Tibial nerve (tissue), 4 donors: Measurements from ENCODE around the gene KLRC2. TPM values are rescaled to one million over a fixed set of nuclear protein-coding genes. Genes with fewer than 3 reads are reported as not detected.

Experiments used
- DNase-seq, 2 donors: peaks; one replicate each; pipeline ENCODE4 v3.0.0-alpha.2; 2019; ENCODE audit warnings: low spot score in 2 of 2
- H3K27ac ChIP-seq, 4 donors: fragments of 200-600 bp; sonication (generic) in 3 of 4; one replicate each; pipeline ENCODE4 v1.5.1; 2017 to 2019; ENCODE audit warnings: mild to moderate bottlenecking in 1 of 4
- H3K27me3 ChIP-seq, 2 donors: fragments of 200-600 bp; sonication (generic) in 1 of 2; one replicate each; pipeline versions ENCODE4 v1.5.1 to v1.6.0; 2017 to 2019
- H3K36me3 ChIP-seq, 3 donors: fragments of 200-600 bp; sonication (generic); one replicate each; pipeline ENCODE4 v1.5.1; 2018 to 2019
- H3K4me1 ChIP-seq, 4 donors: fragments of 200-600 bp; sonication (generic) in 3 of 4; one replicate each; pipeline ENCODE4 v1.5.1; 2017 to 2019
- H3K4me3 ChIP-seq, 4 donors: fragments of 200-600 bp; sonication (generic) in 3 of 4; one replicate each; pipeline ENCODE4 v1.5.1; 2017 to 2019; ENCODE audit warnings: mild to moderate bottlenecking in 1 of 4, moderate library complexity in 1 of 4
- H3K9me3 ChIP-seq, 4 donors: fragments of 200-600 bp; sonication (generic) in 3 of 4; one replicate each; pipeline ENCODE4 v1.5.1; 2017 to 2019
- EP300 ChIP-seq, 2 donors: sonication (generic); formaldehyde crosslinking; IDR thresholded peaks; one replicate each; pipeline ENCODE4 v1.6.1; 2017; ENCODE audit warnings: antibody characterized with exemption in 2 of 2, mild to moderate bottlenecking in 1 of 2
- POLR2A ChIP-seq, 2 donors: fragments of 450-650 bp; IDR thresholded peaks; one replicate each; pipeline ENCODE4 v1.6.1; 2017; ENCODE audit warnings: antibody characterized with exemption in 2 of 2, mild to moderate bottlenecking in 2 of 2, moderate library complexity in 2 of 2
- WGBS, 2 donors: methylation state at CpG; one replicate each; pipeline ENCODE4 v1.1.5; 2018; 5-methylcytosine and 5-hydroxymethylcytosine counted together
- total RNA-seq, 4 donors: library from RNA; depleted of rRNA; stranded (reverse); fragments of >200 nt; gene quantifications; one replicate each; pipeline ENCODE4 v1.1.0, GENCODE V29; 2016
- TF ChIP-seq, protein P1 (sequence below), 5 experiments: fragments of 200-600 bp in 3 of 5; fragments of 450-650 bp in 2 of 5; sonication (generic) in 3 of 5; IDR thresholded peaks; one replicate each; pipeline ENCODE4 v1.5.1; 2016 to 2019; ENCODE audit warnings: antibody characterized with exemption in 5 of 5, mild to moderate bottlenecking in 3 of 5, moderate library complexity in 2 of 5

The KLRC2 gene
- total RNA-seq, 4 donors from 2014 or later: not detected

DNA sequence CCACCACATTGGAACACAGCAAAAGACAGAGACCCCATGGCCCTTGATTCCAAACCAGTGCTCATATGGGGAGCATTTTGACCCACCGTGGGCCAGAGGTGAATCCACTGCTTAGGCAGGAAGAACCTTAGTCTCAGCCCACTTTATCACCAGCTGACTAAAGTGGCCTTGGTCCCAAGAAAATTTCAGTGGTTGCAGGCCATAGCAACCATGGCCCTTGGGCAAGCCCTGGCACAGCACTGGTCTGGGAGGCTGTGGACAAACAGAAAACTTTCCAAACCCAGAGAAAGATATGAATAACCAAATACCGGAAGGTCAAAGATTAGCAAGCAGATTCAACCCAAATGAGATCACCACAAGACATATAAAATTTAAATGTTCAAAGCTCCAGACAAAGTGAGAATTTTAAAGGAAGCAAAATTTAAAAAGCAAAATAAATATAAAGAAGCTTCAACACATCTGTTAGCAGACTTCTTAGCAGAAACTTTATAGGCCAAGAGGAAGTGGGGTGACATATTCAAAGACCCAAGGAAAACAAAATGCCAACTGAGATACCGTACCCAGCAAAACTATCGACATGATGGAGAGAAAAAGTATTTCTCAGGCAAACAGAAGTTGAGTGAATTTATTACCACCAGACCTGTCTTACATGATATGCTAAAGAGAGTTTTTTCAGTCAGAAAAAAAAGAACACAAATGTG lies 53.7 kb downstream of the KLRC2 start:
- no peak overlapping the region for H3K4me3 ChIP-seq
- H3K27ac ChIP-seq: no peak overlapping the region
- peaks cover 0 to 14% (median 0%) of the 10 kb centered on the region in 3 donors for H3K36me3 ChIP-seq
- DNase-seq: no peak
- WGBS, 2 donors: 95 to 97% methylated on average over 4 of the region's 4 CpGs
- H3K27me3 ChIP-seq: no peaks in the 10 kb centered on the region
- H3K4me1 ChIP-seq: no peaks in the 10 kb centered on the region
- peaks cover 0 to 8% (median 0%) of the 10 kb centered on the region in 4 donors for H3K9me3 ChIP-seq
- TF ChIP-seq EP300 (IDR thresholded peaks at IDR 0.05) (no peak), POLR2A (IDR thresholded peaks at IDR 0.05) (no peak)
- TF ChIP-seq, protein P1, sequence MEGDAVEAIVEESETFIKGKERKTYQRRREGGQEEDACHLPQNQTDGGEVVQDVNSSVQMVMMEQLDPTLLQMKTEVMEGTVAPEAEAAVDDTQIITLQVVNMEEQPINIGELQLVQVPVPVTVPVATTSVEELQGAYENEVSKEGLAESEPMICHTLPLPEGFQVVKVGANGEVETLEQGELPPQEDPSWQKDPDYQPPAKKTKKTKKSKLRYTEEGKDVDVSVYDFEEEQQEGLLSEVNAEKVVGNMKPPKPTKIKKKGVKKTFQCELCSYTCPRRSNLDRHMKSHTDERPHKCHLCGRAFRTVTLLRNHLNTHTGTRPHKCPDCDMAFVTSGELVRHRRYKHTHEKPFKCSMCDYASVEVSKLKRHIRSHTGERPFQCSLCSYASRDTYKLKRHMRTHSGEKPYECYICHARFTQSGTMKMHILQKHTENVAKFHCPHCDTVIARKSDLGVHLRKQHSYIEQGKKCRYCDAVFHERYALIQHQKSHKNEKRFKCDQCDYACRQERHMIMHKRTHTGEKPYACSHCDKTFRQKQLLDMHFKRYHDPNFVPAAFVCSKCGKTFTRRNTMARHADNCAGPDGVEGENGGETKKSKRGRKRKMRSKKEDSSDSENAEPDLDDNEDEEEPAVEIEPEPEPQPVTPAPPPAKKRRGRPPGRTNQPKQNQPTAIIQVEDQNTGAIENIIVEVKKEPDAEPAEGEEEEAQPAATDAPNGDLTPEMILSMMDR (IDR thresholded peaks at IDR 0.05): no peak

Other genes starting within 250 kb of the KLRC2 start
- 100 to 1,000 TPM; 116 to 168 (median 160) TPM for gene GABARAPL1, start 223.1 kb downstream of the KLRC2 start, total RNA-seq
- 1 to 10 TPM in 3 of 4 donors, under 1 TPM in 1; 0.90 to 2.4 (median 1.4) TPM for gene KLRD1, start 128.1 kb downstream of the KLRC2 start, total RNA-seq
- gene KLRK1, start 46.0 kb downstream of the KLRC2 start, total RNA-seq: 1 to 10 TPM in 2 of 4 donors, under 1 TPM in 1, not detected in 1; 0.60 to 2.9 (median 1.2) TPM
- not detected for gene KLRC4, start 26.3 kb downstream of the KLRC2 start, total RNA-seq
- gene KLRC3, start 15.4 kb downstream of the KLRC2 start, total RNA-seq: not detected
- gene KLRC1, start 17.4 kb upstream of the KLRC2 start, total RNA-seq: not detected
- under 1 TPM in 1 of 4 donors, not detected in 3; 0.42 TPM for gene EIF2S3B, start 69.9 kb upstream of the KLRC2 start, total RNA-seq
- 10 to 100 TPM in 3 of 4 donors, 1 to 10 TPM in 1; 6.5 to 24.5 (median 17.1) TPM for gene MAGOHB, start 177.6 kb upstream of the KLRC2 start, total RNA-seq
- under 1 TPM in 1 of 4 donors, not detected in 3; 0.44 TPM for gene STYK1, start 238.0 kb upstream of the KLRC2 start, total RNA-seq